HEK293 (cell line): Measurements from ENCODE around the gene FHAD1.

Experiments
- CTCF ChIP-seq: fragments of 450-650 bp; formaldehyde crosslinking; IDR thresholded peaks from 2 replicates; pipeline ENCODE4 v1.5.1; 2016; ENCODE audit warnings: missing biosample characterization, missing genetic modification characterization
- KLF10 ChIP-seq: fragments of 450-650 bp; IDR thresholded peaks from 2 replicates; pipeline ENCODE4 v1.5.1; 2018; ENCODE audit warnings: missing biosample characterization, mild to moderate bottlenecking, missing genetic modification characterization
- REST ChIP-seq: fragments of 450-650 bp; formaldehyde crosslinking; IDR thresholded peaks from 2 replicates; pipeline ENCODE4 v1.5.1; 2016; ENCODE audit warnings: missing biosample characterization, missing genetic modification characterization
- TSHZ1 ChIP-seq: fragments of 450-650 bp; formaldehyde crosslinking; IDR thresholded peaks from 2 replicates; pipeline ENCODE4 v1.5.1; 2016; ENCODE audit warnings: missing biosample characterization, missing genetic modification characterization, borderline replicate concordance
- ZNF121 ChIP-seq: fragments of 450-650 bp; formaldehyde crosslinking; IDR thresholded peaks from 2 replicates; pipeline ENCODE4 v1.5.1; 2016; ENCODE audit warnings: missing biosample characterization, missing genetic modification characterization
- ZNF175 ChIP-seq: fragments of 450-650 bp; formaldehyde crosslinking; IDR thresholded peaks from 2 replicates; pipeline ENCODE4 v1.5.1; 2016; ENCODE audit warnings: missing biosample characterization, missing genetic modification characterization
- ZNF248 ChIP-seq: fragments of 450-650 bp; formaldehyde crosslinking; IDR thresholded peaks from 2 replicates; pipeline ENCODE4 v1.5.1; 2017; ENCODE audit warnings: missing biosample characterization, missing genetic modification characterization

- TF ChIP-seq KLF10 (tag by site-specific recombination) (no peak), TSHZ1 (tag by site-specific recombination) (no peak), REST (no peak), CTCF (tag by site-specific recombination) (no peak), ZNF248 (tag by site-specific recombination) (no peak), ZNF121 (tag by site-specific recombination) (no peak), ZNF175 (tag by site-specific recombination) (no peak)
Measured at GRCh38 chr1:15341634-15342407, 94.8 kb downstream of the FHAD1 start.
